Prostate gland (tissue), 2 donors: ENCODE measurements around the gene CHMP6. TPM values are rescaled to one million over a fixed set of nuclear protein-coding genes. Genes with fewer than 3 reads are reported as not detected.

Source experiments
- DNase-seq: peaks from one replicate; pipeline ENCODE4 v3.0.0-alpha.2; 2019; ENCODE audit warnings: low spot score
- H3K27ac ChIP-seq, 2 donors: fragments of 200-600 bp; sonication (generic); 2 replicates each; pipeline ENCODE4 v1.5.1; 2017 to 2019
- H3K27me3 ChIP-seq: fragments of 200-600 bp; sonication (generic); replicated peaks from 2 replicates; pipeline ENCODE4 v1.5.1; 2019; ENCODE audit not compliant: insufficient read depth
- H3K36me3 ChIP-seq, 2 donors: fragments of 200-600 bp; sonication (generic); 1 replicate in 1 of 2; 2 replicates in 1 of 2; pipeline versions ENCODE4 v1.5.1 to v1.8.1; 2017 to 2019
- H3K4me1 ChIP-seq: fragments of 200-600 bp; sonication (generic); replicated peaks from 2 replicates; pipeline ENCODE4 v1.5.1; 2019
- H3K4me3 ChIP-seq, 2 donors: fragments of 200-600 bp; sonication (generic); 2 replicates each; pipeline ENCODE4 v1.5.1; 2017 to 2019
- H3K9me3 ChIP-seq: fragments of 200-600 bp; sonication (generic); 2 replicates; pipeline ENCODE4 v1.5.1; 2017
- POLR2A ChIP-seq: fragments of 450-650 bp; IDR thresholded peaks from one replicate; pipeline ENCODE4 v1.6.1; 2016; ENCODE audit warnings: antibody characterized with exemption, mild to moderate bottlenecking
- POLR2AphosphoS5 ChIP-seq: sonication (generic); formaldehyde crosslinking; IDR thresholded peaks from one replicate; pipeline ENCODE4 v1.6.1; 2017; ENCODE audit warnings: antibody characterized with exemption
- WGBS: methylation state at CpG from one replicate; pipeline ENCODE4 v1.1.5; 2018; 5-methylcytosine and 5-hydroxymethylcytosine counted together
- intact Hi-C: fragments of 100-400 bp; cut with DNase I; formaldehyde crosslinking; loops from one replicate; pipeline ENCODE4 v1.14.2; 2022
- total RNA-seq, 2 donors: library from RNA; depleted of rRNA; stranded (reverse); fragments of >200 nt; gene quantifications; one replicate each; pipeline ENCODE4 v1.1.0, GENCODE V29; 2016
- TF ChIP-seq, protein P1 (sequence below), 4 experiments: fragments of 200-600 bp in 2 of 4; fragments of 450-650 bp in 2 of 4; sonication (generic) in 2 of 4; IDR thresholded peaks; 1 replicate in 3 of 4; 2 replicates in 1 of 4; pipeline ENCODE4 v1.5.1; 2016 to 2019; ENCODE audit warnings: antibody characterized with exemption in 4 of 4, mild to moderate bottlenecking in 2 of 4, moderate library complexity in 2 of 4

CHMP6 gene
- total RNA-seq, 2 donors from 2014 or later = 30.6 to 35.3 TPM

DNA sequence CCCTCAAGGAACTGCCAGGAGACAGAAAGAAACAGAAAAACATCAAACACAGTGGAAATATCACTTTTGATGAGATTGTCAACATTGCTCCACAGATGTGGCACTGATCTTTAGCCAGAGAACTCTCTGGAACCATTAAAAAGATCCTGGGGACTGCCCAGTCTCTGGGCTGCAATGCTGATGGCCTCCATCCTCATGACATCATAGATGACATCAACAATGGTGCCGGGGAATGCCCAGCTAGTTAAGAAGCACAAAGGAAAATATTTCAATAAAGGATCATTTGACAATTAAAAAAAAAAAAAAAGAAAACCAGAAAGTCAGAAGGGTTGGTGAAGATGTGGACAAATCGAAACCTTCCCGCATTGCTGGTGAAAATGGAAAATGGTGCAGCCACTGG is 14.9 kb upstream of the CHMP6 start:
- WGBS = 87% methylated on average over 3 of the region's 3 CpGs
- Histone ChIP-seq H3K27me3 (peaks cover 7% of the 10 kb centered on the region), H3K27ac (no peak overlapping the region), H3K4me1 (peaks cover 5% of the 10 kb centered on the region), H3K36me3 (no peaks in the 10 kb centered on the region), H3K9me3 (no peaks in the 10 kb centered on the region), H3K4me3 (no peak overlapping the region)
- intact Hi-C loops = no loop called here
- no peak for DNase-seq
- TF ChIP-seq POLR2AphosphoS5 = no peak
- TF ChIP-seq, protein P1, sequence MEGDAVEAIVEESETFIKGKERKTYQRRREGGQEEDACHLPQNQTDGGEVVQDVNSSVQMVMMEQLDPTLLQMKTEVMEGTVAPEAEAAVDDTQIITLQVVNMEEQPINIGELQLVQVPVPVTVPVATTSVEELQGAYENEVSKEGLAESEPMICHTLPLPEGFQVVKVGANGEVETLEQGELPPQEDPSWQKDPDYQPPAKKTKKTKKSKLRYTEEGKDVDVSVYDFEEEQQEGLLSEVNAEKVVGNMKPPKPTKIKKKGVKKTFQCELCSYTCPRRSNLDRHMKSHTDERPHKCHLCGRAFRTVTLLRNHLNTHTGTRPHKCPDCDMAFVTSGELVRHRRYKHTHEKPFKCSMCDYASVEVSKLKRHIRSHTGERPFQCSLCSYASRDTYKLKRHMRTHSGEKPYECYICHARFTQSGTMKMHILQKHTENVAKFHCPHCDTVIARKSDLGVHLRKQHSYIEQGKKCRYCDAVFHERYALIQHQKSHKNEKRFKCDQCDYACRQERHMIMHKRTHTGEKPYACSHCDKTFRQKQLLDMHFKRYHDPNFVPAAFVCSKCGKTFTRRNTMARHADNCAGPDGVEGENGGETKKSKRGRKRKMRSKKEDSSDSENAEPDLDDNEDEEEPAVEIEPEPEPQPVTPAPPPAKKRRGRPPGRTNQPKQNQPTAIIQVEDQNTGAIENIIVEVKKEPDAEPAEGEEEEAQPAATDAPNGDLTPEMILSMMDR (IDR thresholded peaks at IDR 0.05) = no peak
- no peak for TF ChIP-seq POLR2A

DNA sequence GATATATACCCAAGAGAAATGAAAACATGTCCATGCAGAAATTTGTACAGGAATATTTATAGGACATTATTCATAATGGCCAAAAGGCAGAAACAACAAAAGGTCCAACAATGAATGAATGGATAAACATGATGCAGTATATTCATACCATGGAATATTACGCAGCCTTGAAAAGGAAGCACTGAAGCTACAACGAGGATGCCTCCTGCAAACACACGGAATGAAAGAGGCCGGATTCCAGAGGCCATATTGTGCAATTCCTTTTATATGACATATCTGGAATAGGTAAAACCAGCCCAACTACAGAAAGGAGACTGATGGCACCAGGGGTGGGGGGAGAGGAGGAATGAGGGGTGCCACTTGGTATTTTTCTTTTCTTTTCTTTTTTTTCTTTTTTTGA is 14.5 kb upstream of the CHMP6 start:
- Histone ChIP-seq H3K4me3 (no peak overlapping the region), H3K36me3 (no peaks in the 10 kb centered on the region), H3K27me3 (peaks cover 3% of the 10 kb centered on the region), H3K9me3 (no peaks in the 10 kb centered on the region), H3K27ac (no peak overlapping the region), H3K4me1 (peaks cover 5% of the 10 kb centered on the region)
- TF ChIP-seq, protein P1 (IDR thresholded peaks at IDR 0.05) = no peak
- no peak for TF ChIP-seq POLR2A
- TF ChIP-seq POLR2AphosphoS5 = no peak
- no peak for DNase-seq
- whole genome bisulfite sequencing = 87% methylated on average over 4 of the region's 4 CpGs
- intact Hi-C loops = no loop called here

DNA sequence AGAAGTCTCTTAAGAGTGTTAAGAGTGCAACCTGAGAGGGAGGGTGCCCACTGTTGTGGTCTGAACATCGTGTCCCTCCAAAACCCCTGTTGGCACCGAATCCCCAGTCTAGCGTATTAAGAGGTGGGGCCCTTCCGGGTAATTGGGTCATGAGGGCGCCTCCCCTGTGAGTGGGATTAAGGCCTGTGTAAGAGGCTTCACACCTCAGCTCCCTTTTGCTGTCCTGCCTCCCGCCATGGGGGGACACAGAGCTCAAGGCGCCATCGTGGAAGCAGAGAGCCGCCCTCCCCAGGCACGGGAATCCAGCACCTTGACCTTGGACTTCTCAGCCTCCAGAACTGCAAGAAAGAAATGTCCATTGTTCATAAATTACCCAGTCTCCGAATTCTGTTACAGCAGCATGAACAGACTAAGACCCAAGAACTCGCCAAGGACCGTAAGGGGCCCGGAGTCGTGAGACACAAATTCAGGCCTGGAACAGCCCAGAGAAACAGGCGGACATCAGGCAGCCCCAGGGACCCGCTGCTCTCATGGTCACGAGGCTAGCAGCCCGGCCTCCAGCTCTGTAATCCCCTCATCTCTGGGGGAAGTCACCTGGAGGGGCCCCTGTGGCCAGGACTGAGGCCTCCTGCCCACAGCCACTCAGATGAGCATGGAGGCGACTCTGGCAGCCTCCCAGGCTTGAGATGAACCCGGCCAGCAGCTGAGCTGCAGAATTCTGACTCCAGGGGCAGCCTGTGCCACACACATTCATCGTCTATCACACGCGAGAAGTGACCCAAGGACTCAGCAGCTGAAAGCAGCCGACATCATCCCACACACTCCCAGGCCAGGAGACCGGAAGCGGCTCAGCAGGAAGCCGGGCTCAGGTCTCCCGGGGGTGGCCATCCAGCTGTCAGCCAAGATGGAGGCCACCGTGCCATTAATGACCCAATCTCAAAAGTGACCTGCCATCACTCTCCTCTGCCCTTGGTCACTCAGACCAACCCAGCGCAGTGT is 12.8 kb upstream of the CHMP6 start:
- TF ChIP-seq, protein P1 (IDR thresholded peaks at IDR 0.05) = no peak
- TF ChIP-seq POLR2AphosphoS5 (no peak), POLR2A (no peak)
- no peaks in the 10 kb centered on the region for H3K36me3 ChIP-seq
- H3K4me1 ChIP-seq = peaks cover 5% of the 10 kb centered on the region
- no peak overlapping the region for H3K27ac ChIP-seq
- DNase-seq = no peak
- WGBS = 89% methylated on average over 31 of the region's 31 CpGs
- H3K9me3 ChIP-seq = no peaks in the 10 kb centered on the region
- H3K4me3 ChIP-seq = no peak overlapping the region
- intact Hi-C loops = no loop called here
- peaks cover 3% of the 10 kb centered on the region for H3K27me3 ChIP-seq

DNA sequence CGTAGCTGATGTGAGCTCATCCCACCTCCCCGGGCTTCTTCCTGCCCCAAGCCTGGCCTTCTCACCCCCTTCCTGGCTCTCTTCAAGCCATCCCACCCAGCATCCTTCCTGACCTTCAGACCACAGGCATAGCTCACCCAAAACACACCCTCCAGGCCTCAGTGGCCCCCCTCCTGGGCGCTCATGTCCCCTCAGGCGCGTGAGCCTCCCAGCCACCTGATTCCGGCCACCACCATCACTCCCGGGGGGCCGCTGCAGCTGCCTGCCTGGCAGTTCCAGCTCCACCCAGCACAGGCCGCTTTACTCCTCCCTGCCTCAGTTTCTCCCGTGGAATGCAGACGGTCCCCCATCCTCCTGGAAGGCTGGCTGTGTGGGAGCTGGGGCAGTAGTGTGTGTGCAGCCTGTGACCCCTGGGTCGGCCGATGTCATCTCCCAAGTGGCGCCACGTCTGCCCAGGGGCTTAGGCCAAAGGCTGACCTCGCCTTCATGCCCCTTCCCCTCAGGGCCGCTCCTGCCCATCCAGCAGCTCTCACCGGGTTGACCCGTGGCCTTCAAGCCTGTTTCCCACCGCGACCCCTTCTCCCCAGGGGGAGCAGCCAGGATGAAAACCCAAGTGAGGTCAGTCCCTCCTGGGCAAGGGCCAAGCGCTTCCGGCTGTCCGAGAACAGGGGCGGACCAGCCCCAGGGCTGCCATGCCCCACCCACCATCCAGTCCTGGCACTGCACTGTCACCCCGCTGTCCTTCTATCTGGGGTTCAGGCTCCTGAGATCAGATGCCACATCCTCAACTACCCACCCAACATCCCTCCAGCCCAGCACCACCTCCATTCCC is 11.9 kb upstream of the CHMP6 start:
- no peak for DNase-seq
- Histone ChIP-seq H3K4me1 (peaks cover 5% of the 10 kb centered on the region), H3K36me3 (no peaks in the 10 kb centered on the region), H3K27me3 (peaks cover 3% of the 10 kb centered on the region), H3K9me3 (no peaks in the 10 kb centered on the region), H3K4me3 (no peak overlapping the region), H3K27ac (no peak overlapping the region)
- 85% methylated on average over 26 of the region's 26 CpGs for WGBS
- TF ChIP-seq, protein P1 (IDR thresholded peaks at IDR 0.05) = no peak
- TF ChIP-seq POLR2AphosphoS5 = no peak
- TF ChIP-seq POLR2A = no peak
- intact Hi-C loops = no loop called here
